NCI-H1105 treated with DMSO at 0.1 percent for 48 hours (cell line): ENCODE measurements around the gene NDUFV1.
"Not testable (repeated sequence)": the region's sequence is repeated elsewhere in the genome, so short reads cannot be mapped to it uniquely, and the experiment has no call there.

Experiments
- DNase-seq: peaks from one replicate; lab custom pipeline; 2025; lab: John Stamatoyannopoulos, UW

The NDUFV1 gene

DNA sequence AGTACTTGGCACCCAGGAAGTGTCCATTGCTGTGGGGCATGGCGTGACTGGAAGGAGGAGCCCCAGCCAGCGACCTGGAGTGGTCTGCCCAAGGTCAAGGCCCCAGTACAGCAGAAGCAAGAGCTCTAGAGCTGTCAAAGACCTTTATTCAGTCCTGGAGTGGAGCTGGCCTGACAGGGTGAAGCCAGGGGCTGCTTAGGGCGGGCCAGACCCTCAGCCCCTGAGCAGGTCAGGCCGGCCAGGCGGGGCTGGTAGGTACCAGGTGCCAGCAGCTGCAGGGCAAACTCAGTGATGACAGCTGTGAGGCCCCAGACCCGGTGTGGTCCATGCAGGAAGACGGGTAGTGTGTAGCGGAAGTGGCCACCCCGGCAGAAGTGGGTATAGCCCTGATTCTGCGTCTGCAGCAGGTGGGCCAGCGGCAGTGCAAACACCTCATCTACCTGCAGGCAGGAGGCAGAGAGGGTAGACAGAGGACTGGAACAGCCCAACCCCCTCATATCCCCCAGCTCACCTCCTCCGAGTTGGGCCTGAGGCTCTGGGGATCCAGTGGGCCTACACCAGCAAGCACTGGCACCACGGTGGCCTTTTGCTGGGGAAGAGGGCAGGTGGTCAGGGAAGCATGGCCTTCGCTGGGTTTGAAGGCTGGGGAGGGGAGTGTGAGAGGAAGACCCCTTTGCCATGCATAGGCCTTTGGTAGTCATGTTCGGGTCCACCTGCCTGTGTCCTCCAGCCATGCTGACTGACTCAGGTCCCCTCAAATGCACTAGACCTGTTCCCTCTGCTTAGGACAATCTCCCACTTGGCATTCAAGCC, 21.3 kb downstream of the NDUFV1 start:
- DNase-seq, result no peak

DNA sequence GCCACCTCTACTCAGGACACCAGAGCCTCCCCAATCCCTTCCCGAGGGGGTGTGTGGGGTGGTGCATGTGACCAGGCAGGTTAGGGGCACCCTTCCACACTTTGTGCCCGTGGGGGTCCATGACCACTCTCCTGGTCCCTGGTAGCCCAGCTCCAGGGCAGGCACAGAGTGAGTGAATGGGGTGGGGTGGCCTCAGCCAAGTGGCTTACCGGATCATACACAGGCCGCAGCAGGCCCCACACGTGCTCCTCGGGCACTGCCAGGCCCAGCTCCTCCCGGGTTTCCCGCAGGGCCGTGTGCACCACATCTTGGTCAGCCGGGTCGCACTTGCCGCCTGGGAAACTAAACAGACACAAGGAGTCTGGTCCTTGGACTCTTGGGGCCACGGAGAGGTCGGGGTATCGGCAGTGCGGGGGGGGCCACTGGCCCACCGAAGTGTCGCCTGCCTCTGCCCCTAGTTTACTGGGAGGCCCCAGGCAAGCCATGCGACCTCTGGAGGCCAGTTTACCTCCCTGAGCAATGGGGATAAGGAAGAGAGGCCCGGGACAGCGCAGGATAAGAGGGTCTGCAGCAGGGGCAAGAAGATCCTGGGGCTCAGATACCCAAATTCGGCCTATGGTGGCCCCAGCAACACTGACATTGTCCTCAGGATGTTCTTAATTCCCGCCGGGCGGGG, 22.1 kb downstream of the NDUFV1 start:
- DNase-seq, result no peak

DNA sequence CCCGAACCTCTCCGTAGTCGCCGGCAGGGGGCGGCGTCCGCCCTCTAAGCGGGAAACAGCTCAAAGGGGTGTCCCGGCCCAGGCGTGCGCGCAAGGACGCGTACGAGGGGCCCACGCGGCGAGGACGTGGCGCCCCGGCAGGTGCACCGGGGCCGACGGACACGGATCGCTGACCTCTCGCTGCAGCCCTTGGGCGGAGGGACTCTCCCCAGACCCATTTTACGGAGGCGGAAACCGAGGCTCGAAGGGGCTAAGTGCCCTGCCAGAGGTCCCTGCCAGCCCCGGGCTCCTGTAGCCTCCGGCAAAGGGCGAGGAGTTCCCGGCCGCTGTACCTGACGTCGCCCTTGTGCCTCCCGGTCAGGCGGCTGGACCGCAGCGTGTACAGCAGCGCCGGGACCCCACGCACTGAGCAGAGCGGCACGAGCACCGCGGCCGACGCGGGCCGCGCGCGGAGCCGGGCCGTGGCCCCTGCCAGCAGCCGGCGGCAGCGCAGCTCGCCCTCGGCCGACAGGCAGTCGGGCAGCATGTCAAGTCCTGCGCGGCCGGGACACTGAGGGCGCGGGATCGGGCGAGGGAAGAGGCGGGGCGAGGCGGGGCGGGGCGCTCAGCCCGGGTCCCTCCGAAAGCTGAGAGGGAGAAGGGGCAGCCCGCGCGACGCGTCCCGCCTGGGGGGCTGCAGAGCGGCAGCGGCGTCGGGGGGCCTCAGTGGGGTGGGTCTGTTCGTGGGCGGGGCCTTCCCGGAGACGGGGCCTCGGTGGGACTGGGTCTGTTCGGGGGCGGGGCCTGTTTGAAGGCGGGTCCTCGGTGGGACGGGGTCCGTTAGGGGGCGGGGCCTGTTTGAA, 22.9 kb downstream of the NDUFV1 start, which contains the start of gene NUDT8:
NUDT8 (minus strand) TSS at position 552 of the 842 bp plus-strand sequence; CDS start at position 526, 26 bp downstream.
- peak; percentile 35 for DNase-seq

DNA sequence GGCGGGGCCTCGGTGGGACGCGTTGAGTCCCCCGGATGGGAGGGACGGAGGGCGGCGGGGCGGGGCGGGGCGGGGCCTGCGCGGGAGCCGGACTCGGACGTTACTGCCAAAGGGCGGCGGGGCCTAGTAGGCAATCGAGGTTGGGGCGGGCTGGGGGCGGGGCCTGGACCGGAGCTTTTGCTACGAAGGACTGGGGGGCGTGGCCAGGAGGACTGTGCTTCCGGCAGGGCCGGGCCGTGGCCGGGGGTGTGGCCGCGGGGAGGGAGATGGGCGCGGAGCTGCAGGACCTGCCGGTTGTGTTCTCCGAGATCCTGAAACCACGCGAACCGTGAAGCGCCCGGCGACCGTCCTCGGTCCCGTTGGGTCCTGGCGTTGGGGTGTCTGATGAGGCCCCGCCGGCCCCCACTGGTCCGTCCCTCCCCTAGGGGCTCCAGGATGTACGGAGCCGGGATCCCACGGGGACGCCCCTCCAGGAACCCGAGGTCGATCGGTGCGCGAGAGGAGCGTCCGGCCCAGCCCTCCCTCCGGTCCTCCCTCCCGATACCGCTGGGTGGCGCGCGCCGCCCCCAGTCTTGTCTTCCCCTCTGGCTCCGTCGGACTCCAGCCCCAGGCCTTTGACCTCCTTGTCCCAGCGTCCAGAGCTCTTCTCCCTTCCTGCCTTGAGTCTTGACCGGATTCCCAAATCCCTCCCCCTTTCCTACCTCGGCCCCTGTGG, 23.6 kb downstream of the NDUFV1 start:
- peak; percentile 94 for DNase-seq

DNA sequence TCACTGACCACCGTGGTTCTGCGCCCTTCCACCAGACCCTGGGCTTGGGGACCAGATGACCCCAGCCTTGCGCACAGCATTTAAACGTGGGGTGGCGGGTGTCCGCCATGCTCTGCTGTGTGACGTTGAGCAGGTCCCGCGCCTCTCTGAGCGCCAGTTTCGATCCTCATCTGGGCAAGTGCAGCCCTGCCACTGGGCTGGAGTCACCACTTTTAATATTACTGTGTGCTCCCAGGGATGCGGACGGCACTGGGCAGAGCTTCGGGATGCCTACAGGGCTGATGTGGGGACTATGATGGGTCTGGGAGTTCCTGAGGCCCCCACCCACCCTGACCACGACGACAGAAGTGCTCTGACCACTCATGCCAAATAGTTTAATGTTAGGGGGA, 24.2 kb downstream of the NDUFV1 start:
- no peak for DNase-seq

DNA sequence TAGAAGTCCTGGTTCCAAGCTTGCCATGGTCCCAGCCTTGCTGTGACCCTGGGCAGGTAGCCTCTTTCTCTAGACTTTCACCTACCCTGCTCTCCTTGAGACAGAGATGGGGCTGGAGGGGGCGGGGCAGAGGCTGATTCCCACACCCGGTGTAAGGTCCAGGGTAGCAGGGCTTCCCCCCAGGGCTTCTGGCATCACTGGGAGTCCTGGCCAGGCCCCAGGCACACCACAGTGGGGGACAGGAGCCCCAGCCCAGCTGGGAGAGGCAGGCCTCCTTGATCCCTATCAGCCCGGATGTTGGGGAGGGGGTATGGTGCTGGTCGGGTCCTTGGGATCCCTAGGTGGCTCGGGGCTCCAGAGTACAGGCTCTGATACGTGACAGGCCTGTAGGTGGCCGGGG, 24.7 kb downstream of the NDUFV1 start:
- DNase-seq, result no peak

DNA sequence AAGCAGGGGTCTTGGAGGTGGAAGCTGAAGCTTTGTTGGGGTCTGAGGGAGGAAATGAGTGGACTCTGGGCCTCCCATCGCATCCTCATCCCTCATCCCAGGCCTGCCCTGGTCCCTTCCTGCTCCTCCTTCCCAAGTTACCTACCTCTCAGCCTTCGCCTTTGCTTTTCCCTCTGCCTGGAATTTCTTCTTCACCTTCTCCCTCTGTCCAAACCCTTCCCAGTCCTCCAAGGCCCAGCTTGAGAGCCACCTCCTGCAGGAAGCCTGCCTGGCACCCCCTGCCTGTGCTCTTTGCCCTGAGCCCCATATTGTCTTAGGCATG, 25.1 kb downstream of the NDUFV1 start:
- no peak for DNase-seq

DNA sequence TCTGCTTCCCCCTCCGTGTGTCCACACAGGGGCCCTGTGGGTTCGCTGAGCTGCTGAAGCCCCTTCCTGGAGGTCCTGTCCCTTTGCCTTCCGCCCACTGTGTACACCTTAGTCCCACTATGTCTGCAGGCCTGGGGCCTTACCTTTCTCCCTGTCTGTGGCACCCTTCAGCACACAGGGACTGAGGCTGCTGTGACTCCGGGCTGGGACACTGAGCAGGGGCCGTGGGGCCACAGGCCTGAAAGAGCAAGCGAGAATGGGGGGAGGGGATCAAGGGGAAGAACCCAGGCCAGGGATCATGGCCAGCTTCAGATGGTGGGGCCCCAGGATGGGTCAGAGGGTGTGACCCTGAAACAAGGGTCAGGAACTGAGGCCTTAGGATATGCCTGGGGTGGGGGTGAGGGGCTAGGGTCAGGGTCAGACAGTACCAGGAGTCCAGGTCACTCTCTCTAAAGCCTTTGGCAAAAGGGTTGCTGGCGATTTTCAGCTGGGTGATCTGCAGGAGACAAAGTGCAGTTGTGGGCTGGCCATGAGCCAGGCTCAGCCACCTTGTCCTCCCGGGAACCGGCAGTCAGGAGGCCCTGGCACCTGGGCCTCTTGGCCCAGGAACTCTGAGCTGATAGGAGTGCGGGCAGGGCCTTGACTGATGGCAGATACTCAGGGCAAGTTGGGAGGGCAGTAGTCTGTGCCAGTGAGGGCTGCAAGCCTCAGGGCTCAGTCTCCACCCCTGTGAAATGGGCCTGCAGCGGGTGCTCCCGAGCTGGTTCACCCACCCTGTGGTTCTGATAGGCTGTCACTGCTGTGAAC, 25.6 kb downstream of the NDUFV1 start:
- no peak for DNase-seq

DNA sequence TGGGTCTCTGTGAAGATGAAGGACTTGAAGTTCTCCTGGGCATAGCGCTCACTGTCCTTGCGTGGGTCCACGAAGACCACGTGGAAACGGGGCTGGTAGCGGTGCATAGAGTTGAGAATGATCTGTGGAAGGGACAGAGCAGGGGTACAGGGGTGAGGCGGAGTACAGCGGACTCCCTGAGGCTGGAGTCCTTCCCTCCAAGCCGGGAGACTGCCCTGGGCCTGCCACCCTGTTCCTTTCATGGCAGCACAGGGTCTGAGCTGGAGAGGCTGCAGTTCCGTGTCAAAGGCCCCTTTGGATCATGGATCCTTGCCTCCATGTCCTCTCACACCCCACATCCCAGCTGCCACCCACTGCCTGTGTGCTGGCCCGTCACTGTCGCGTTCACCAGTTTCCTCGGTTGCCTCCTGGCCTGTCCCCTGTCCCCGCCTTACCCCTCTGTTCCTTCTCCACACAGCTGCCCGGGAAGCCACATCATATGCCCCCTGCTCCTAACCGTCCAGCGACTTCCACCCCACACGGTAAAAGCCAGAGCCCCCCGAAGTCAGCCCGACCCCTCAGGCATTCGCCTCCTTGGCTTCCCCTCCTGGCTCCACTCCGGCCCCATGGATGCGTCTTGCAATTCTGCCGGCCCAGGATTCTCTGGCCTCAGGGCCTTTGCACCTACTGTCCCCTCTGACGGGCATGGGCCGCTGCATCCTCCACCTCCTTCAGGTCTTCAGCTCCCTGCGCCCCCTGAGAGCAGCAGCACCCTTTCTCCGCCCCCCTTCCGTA, 26.4 kb downstream of the NDUFV1 start:
- no peak for DNase-seq

DNA sequence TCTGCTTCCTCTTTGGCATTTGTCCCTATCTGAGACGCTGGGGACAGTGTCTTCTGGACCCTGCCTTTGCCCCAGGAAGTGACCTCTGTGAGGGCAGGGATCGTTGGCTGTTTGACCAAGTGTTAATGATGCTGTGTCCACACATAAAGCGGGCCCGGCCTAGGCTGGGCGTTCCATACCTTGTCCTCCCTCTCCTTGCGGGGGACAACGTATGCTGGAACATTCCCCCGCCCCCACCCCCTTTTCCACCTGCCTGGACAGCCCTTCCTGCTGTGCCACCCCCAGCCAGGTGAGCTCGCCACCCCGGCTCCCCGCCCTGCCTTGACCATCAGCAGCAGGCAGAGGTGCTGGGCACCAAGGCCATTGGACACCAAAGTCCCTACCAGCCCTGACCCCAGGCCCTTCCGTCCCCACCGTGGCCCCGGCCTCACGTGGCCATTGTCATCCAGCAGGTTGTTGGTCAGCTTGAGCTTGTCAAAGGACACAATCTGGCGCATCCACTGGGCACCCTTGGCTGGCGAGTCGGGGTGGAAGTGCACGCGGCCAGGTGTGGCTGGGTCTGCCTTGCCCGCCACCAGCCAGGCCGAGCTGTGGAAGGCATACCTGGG, 27.1 kb downstream of the NDUFV1 start:
- DNase-seq, result no peak

DNA sequence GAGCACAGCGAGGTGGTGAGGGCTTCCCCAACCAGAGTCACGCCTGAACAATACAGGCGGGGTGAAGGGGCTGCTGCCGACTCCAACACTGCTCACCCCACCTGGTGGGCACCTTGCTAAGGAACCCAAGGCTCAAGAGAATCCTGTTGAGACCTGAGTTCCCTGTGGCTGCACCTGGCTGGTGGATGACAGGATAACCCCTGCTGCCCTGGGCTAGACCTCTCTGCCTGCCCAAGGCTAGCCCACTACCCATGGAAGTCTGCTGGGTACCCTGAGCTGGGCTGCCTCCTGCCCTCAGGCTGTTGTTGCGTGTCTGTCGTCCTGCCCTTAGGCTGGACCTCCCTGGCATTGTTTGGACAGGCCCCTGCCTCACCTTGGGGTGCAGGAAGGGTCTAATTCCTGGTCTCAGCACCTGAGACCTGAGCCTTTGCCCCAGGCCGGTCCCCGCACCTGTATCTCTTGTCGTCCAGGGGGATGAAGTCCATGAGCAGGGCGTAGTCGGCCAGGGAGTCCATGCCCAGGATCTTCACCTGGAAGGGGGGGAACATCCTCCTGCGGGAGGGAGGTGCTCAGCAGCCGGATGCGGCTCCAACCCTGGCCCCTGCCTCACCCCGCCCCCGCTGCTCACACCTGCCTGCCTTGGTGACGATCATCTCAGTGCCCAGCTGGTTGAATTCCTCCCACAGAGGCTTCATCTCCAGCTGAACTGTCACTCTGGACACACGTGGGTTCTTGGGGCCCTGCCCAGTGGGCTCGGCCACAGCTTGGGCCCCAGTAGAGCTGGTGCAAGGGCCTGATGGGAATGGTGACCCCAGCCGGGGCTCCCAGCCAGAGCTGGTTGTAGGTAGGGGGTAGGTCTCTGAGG, 27.9 kb downstream of the NDUFV1 start:
- DNase-seq, result no peak

DNA sequence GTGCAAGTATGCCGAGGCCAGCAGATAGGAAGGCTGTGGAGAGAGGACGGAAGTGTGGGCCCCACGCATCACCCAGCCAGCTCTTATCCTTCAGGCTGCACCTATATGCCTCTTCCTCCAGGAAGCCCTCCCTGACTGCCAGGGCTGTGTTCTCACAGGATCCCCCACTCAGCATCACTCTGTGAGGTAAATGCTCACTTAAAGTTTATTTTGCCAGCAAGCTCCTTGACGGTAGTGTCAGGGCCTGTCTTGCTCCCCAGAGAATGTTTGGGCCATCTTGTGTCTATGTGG, 28.4 kb downstream of the NDUFV1 start:
- no peak for DNase-seq

DNA sequence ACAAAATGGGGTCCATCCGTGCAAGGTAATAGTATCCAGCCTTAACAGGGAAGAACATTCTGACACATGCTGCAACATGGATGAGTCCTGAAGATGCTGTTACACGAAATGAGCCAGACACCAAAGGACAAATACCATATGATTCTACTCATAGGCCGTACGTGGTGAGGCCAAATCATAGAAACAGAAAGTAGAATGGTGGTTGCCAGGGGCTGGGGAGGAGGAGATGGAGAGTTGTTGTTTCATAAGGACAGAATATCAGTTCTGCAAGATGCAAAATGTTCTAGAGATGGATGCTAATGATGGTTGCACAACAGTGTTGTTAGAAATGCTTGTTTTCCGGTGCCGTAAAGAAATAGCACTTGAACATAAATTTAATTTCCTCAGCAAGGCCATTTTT, 30.2 kb downstream of the NDUFV1 start:
- DNase-seq, result no peak

DNA sequence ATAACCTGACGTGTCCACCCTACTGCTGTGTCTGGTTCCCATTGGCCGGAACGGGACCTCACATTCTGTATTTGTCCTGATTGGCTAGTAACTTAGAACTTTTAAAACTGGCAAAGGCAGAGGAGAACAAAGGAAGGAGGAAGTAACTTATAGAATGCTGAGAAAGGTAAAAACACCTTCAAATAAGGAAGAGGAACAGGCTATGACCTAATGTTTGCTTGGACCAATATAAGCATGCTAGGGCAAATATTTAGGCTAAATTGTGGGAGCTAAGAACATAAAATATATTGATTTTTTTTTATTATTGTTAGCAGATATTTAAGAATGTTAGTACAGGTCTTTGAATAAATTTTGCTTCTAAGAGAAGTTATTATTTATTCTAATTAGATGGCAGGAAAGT, 30.7 kb downstream of the NDUFV1 start:
- DNase-seq, result not testable (repeated sequence)

DNA sequence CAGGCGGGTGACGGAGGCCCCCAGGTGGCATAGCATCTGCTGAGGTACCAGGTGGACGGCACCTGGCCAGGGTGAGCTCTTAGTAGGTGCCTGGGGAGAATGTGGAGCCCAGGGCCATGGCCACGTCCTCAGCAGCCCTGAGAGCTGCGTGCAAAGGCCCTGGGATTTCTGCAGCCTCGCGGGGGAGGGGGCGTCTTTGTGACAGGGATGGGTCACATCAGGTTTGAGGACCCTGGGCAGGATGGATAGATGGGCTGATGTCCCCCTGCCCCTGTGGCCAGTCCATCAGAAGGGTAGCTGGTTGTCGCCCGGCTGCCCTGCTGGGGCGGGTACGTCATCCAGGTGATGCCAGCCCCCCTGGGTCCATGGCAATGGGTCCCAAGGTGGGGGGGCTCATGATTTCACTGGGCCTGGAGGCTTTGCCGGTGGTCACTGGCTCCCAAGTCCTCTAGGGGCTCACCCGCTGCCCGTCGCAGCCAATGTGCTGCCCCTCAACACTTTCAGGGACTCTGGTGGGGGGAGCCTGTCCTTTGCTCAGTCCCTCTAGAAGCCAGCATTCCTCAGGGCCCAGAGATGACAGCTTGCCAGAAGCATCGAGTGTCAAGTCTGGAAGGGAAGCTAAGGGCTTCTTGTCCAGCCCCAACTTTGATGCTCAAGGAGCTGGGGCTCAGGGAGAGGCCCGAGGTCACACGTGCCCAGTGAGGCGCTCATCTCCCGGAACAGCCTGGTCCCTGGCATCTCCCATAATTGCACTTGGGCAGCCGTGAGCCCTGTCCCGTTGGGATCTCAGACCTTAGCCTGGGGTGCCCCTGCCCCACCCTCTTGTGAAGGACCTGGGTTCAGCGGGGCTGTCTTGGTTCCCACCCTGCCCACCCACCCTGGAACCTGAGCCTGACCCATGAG, 32.0 kb downstream of the NDUFV1 start:
- no peak for DNase-seq

DNA sequence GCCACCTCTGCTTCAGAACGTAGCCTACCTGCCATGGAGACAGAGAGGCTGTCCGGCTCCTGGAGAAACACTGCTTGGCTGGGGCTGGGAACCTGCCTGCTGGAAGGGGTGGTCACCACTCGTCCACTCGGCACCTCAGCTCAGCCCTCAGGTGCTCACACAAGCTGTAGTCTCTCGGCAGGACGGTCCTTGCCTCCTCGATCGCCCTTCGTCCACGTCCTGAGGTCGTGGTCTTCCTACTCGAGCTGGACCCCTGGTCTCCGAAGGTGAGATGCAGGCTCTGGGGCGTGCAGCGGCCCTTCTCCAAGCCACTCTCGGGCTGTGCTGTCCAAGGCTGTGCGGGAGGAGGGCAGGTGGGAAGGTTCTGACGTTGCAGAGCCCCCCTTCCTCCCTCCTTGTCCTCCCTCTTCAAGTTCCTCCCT, 32.7 kb downstream of the NDUFV1 start, which contains the start of gene TBX10:
TBX10 (minus strand) TSS at position 326 of the 422 bp plus-strand sequence; CDS start at position 35, 291 bp downstream.
- DNase-seq, result no peak

DNA sequence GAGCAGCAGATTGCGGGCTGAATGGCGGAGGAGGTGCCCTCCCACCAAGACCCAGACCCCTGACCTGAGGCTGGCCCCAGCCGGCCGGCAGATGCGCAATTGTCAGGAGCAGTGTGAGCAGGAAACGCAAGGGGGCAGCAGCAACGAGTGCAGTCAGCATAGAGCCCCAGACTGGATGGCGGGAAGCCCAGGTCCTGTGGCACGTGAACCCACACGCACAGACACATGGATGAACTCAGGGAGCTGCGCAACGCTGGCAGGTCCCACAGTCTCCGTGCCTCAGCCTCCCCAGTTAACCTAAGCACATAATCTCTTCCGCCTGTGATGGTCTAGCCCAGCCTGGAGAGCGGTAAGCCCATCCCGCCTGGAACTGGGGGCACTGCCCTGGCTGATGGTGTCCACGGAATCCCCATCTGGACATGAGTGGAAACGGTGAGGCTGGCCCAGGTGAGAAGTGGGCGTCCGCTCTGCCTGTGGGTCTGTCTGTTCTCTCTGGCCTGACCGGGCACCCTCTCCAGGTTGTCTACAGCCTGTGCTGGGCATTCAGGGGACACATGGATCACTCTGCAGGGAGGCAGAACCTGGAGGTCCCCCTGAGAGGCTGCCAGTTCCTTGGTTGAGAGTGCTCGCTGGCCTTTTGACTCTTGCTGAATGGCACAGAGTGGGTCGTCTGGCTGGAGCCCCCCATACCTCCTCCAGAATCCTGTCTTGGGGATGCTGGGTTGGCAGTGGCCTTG, 33.5 kb downstream of the NDUFV1 start:
- peak; percentile 18 for DNase-seq
